Activated T-cell treated with anti-CD3 and anti-CD28 coated beads for 1 hour (primary cell): ENCODE measurements around the gene CCDC24.

ENCODE experiments used
- DNase-seq: peaks from one replicate; pipeline ENCODE4 v3.0.0-alpha.2; 2020; ENCODE audit warnings: low read depth

Gene CCDC24

GRCh38 chr1:43963006-43963405 is 28.4 kb upstream of the CCDC24 start:
- DNase-seq, result no peak

- DNase-seq, result no peak
Observed at GRCh38 chr1:43963890-43964289, 27.5 kb upstream of the CCDC24 start.

GRCh38 chr1:43965316-43965715 is 26.1 kb upstream of the CCDC24 start:
- no peak for DNase-seq

GRCh38 chr1:43968348-43968948 is 23.0 kb upstream of the CCDC24 start:
- no peak for DNase-seq

GRCh38 chr1:43969416-43969745 is 22.0 kb upstream of the CCDC24 start:
- DNase-seq, result no peak

- DNase-seq, result peak; percentile 91
Observed at GRCh38 chr1:43969746-43970466, 21.5 kb upstream of the CCDC24 start, which contains the start of gene DPH2. DPH2 (plus strand) TSS chr1:43970010; CDS start chr1:43970176, 166 bp downstream.

GRCh38 chr1:43970502-43970901 is 20.9 kb upstream of the CCDC24 start:
- DNase-seq, result no peak

- no peak for DNase-seq
Observed at GRCh38 chr1:43970911-43971310, 20.5 kb upstream of the CCDC24 start.

- DNase-seq, result no peak
Observed at GRCh38 chr1:43971336-43971980, 19.9 kb upstream of the CCDC24 start.

- no peak for DNase-seq
Observed at GRCh38 chr1:43973981-43974442, 17.4 kb upstream of the CCDC24 start.

GRCh38 chr1:43974443-43975248 is 16.8 kb upstream of the CCDC24 start, which contains the start of gene ATP6V0B:
ATP6V0B (plus strand) TSS chr1:43974960; CDS start chr1:43975041, 81 bp downstream.
- DNase-seq, result peak; percentile 91

GRCh38 chr1:43975249-43975961 is 16.0 kb upstream of the CCDC24 start:
- DNase-seq, result no peak

GRCh38 chr1:43976045-43976444 is 15.4 kb upstream of the CCDC24 start:
- no peak for DNase-seq

- no peak for DNase-seq
Observed at GRCh38 chr1:43976890-43977289, 14.5 kb upstream of the CCDC24 start.

GRCh38 chr1:43977376-43978263 is 13.8 kb upstream of the CCDC24 start:
- DNase-seq, result no peak

- no peak for DNase-seq
Observed at GRCh38 chr1:43978264-43978550, 13.2 kb upstream of the CCDC24 start.

GRCh38 chr1:43978551-43979260 is 12.7 kb upstream of the CCDC24 start, which contains the start of gene B4GALT2:
B4GALT2 (plus strand) TSS chr1:43979210; CDS start chr1:43981161, 1,951 bp downstream.
- no peak for DNase-seq

GRCh38 chr1:43979261-43979527 is 12.2 kb upstream of the CCDC24 start:
- no peak for DNase-seq

GRCh38 chr1:43979528-43980254 is 11.7 kb upstream of the CCDC24 start:
- DNase-seq, result no peak
